CD4-positive, CD25-positive, alpha-beta regulatory T cell (primary cell): Measurements from ENCODE around the gene OR6Q1. TPM values are rescaled to one million over a fixed set of nuclear protein-coding genes. Genes with fewer than 3 reads are reported as not detected.

Experiments
- ATAC-seq, 2 donors: fragments of 150-1000 bp; cut with Tn5 transposase; one replicate each; pipeline ENCODE4 v1.10.0; 2021; ENCODE audit warnings: low read depth in 2 of 2, moderate number of reproducible peaks in 2 of 2, moderate library complexity in 1 of 2
- DNase-seq, 3 donors: peaks; one replicate each; pipeline versions ENCODE4 v3.0.0 to v3.0.0-alpha.2; 2012 to 2022; ENCODE audit warnings: mixed read lengths in 1 of 3
- H3K27ac ChIP-seq: one replicate; pipeline ENCODE4 v1.7.0; 2013; ENCODE audit warnings: mild to moderate bottlenecking, low read length; ENCODE audit not compliant: insufficient read depth, poor library complexity, severe bottlenecking
- H3K27me3 ChIP-seq: one replicate; pipeline ENCODE4 v1.7.0; 2013; ENCODE audit warnings: low read length; ENCODE audit not compliant: control insufficient read depth, insufficient read depth
- H3K36me3 ChIP-seq: one replicate; pipeline ENCODE4 v1.7.0; 2013; ENCODE audit warnings: mild to moderate bottlenecking, low read length, moderate library complexity; ENCODE audit not compliant: control insufficient read depth, insufficient read depth
- H3K4me1 ChIP-seq: 2 replicates; pipeline ENCODE4 v1.7.0; 2013; ENCODE audit warnings: mild to moderate bottlenecking, low read length; ENCODE audit not compliant: insufficient read depth, control insufficient read depth, poor library complexity, severe bottlenecking
- H3K4me3 ChIP-seq: one replicate; pipeline ENCODE4 v1.7.0; 2013; ENCODE audit warnings: low read depth, mild to moderate bottlenecking, low read length, moderate library complexity
- H3K9me3 ChIP-seq, 2 experiments: 1 replicate in 1 of 2; 2 replicates in 1 of 2; pipeline ENCODE4 v1.7.0; 2013; ENCODE audit warnings: low read length in 2 of 2, mild to moderate bottlenecking in 1 of 2, moderate library complexity in 1 of 2; ENCODE audit not compliant: control insufficient read depth in 2 of 2
- H3K27ac Mint-ChIP-seq, 3 donors: one replicate each; pipeline ENCODE4 v1.8.0; 2020 to 2022; ENCODE audit warnings: mild to moderate bottlenecking in 3 of 3, mixed read lengths in 3 of 3, moderate library complexity in 2 of 3
- H3K27me3 Mint-ChIP-seq: one replicate; pipeline ENCODE4 v1.8.0; 2022; ENCODE audit warnings: mild to moderate bottlenecking, mixed read lengths
- H3K36me3 Mint-ChIP-seq: one replicate; pipeline ENCODE4 v1.8.0; 2020; ENCODE audit warnings: mixed read lengths
- H3K4me1 Mint-ChIP-seq, 4 donors: one replicate each; pipeline ENCODE4 v1.8.0; 2020 to 2022; ENCODE audit warnings: mixed read lengths in 4 of 4, mild to moderate bottlenecking in 1 of 4
- H3K4me3 Mint-ChIP-seq, 4 donors: one replicate each; pipeline ENCODE4 v1.8.0; 2020 to 2022; ENCODE audit warnings: mild to moderate bottlenecking in 4 of 4, mixed read lengths in 4 of 4, moderate library complexity in 3 of 4
- H3K9me3 Mint-ChIP-seq, 7 donors: one replicate each; pipeline ENCODE4 v1.8.0; 2020 to 2022; ENCODE audit warnings: mixed read lengths in 7 of 7, mild to moderate bottlenecking in 3 of 7, moderate library complexity in 2 of 7
- polyA plus RNA-seq, 4 donors: library from polyadenylated mRNA; unstranded; fragments of 300-500 nt; fragmentation: Illumina TruSeq; gene quantifications; one replicate each; pipeline ENCODE4 v1.2.3, GENCODE V29; 2021
- total RNA-seq: library from RNA; stranded (reverse); gene quantifications from one replicate; pipeline ENCODE4 v1.2.3, GENCODE V29; 2022

The OR6Q1 gene
- total and polyA plus RNA-seq, 5 donors from 2014 or later: not detected

GRCh38 chr11:58034471-58034870 is 3.7 kb downstream of the OR6Q1 start:
- Histone ChIP-seq H3K36me3 (no peaks in the 10 kb centered on the region), H3K9me3 (no peaks in the 10 kb centered on the region), H3K27me3 (no peaks in the 10 kb centered on the region), H3K4me3 (no peak overlapping the region), H3K4me1 (no peaks in the 10 kb centered on the region), H3K27ac (no peak overlapping the region)
- Mint-ChIP-seq H3K27me3 (no peaks in the 10 kb centered on the region), H3K4me1 (no peaks in the 10 kb centered on the region), H3K27ac (no peak overlapping the region), H3K36me3 (no peaks in the 10 kb centered on the region), H3K9me3 (peaks cover 1 to 27% (median 6%) of the 10 kb centered on the region in 7 donors), H3K4me3 (no peak overlapping the region)
- ATAC-seq (no peak), DNase-seq (no peak)

DNA sequence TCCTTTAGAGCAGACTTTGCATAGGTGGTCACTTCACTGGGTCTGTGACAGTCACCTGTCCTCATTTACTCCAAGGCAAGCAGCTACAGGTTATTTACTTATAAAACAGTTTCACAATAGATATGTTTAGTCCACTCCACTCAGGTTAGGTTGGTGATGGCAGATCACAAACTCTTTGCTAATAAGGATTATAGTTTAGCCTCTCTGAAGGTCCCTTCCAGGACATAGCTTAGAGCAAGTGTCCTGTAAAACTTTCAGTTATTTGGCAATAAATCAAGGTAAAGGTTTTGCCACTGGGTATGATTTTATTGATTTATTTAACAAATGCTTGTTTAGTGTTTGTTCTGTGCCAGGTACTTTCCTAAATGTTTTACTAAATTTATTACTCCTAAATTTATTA is 8.8 kb downstream of the OR6Q1 start:
- Histone ChIP-seq H3K27me3 (no peaks in the 10 kb centered on the region), H3K4me1 (no peaks in the 10 kb centered on the region), H3K27ac (no peak overlapping the region), H3K36me3 (no peaks in the 10 kb centered on the region), H3K4me3 (no peak overlapping the region), H3K9me3 (no peaks in the 10 kb centered on the region)
- DNase-seq (no peak), ATAC-seq (no peak)
- Mint-ChIP-seq H3K4me3 (no peak overlapping the region), H3K4me1 (no peaks in the 10 kb centered on the region), H3K27me3 (no peaks in the 10 kb centered on the region), H3K27ac (no peak overlapping the region), H3K9me3 (peaks cover 0 to 21% (median 6%) of the 10 kb centered on the region in 7 donors), H3K36me3 (no peaks in the 10 kb centered on the region)

DNA sequence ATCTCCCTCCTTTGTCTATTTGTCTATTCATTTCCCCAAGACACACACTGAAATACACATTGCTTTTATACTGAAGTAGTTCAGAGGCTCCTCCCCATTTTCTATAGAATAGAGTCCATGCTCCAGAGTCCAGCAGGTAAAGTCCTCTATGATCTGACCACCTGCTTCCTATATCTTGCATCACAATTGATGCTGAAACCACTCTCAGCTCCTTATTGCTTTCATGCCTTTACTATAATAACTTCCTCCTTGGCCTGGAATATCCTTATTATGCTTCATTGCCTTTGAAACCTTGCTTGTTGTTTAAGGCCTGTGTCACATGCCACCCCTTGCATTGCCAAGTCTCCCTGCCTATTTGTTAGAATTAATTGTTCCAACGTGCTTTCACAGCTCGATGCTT is 12.6 kb downstream of the OR6Q1 start:
- no peak overlapping the region for H3K27ac Mint-ChIP-seq

GRCh38 chr11:58046231-58046630 is 15.5 kb downstream of the OR6Q1 start:
- Histone ChIP-seq H3K9me3 (no peaks in the 10 kb centered on the region), H3K4me1 (no peaks in the 10 kb centered on the region), H3K4me3 (no peak overlapping the region), H3K27me3 (no peaks in the 10 kb centered on the region), H3K27ac (no peak overlapping the region), H3K36me3 (no peaks in the 10 kb centered on the region)
- DNase-seq (no peak), ATAC-seq (no peak)
- no peaks in the 10 kb centered on the region for H3K4me1 Mint-ChIP-seq
- H3K27me3 Mint-ChIP-seq: no peaks in the 10 kb centered on the region
- no peak overlapping the region for H3K4me3 Mint-ChIP-seq
- no peaks in the 10 kb centered on the region for H3K36me3 Mint-ChIP-seq
- peaks cover 0 to 6% (median 2%) of the 10 kb centered on the region in 7 donors for H3K9me3 Mint-ChIP-seq
- no peak overlapping the region for H3K27ac Mint-ChIP-seq

More for the DNA sequence above, 12.6 kb downstream of the OR6Q1 start:
- no peaks in the 10 kb centered on the region for H3K36me3 Mint-ChIP-seq
- H3K4me1 Mint-ChIP-seq: no peaks in the 10 kb centered on the region
- H3K9me3 ChIP-seq: no peaks in the 10 kb centered on the region
- no peaks in the 10 kb centered on the region for H3K36me3 ChIP-seq
- DNase-seq (no peak), ATAC-seq (no peak)
- H3K27ac ChIP-seq: no peak overlapping the region
- H3K27me3 ChIP-seq: no peaks in the 10 kb centered on the region
- no peaks in the 10 kb centered on the region for H3K4me1 ChIP-seq
- H3K4me3 ChIP-seq: no peak overlapping the region
- H3K9me3 Mint-ChIP-seq: peaks cover 0 to 7% (median 2%) of the 10 kb centered on the region in 7 donors
- H3K4me3 Mint-ChIP-seq: no peak overlapping the region
- no peaks in the 10 kb centered on the region for H3K27me3 Mint-ChIP-seq

DNA sequence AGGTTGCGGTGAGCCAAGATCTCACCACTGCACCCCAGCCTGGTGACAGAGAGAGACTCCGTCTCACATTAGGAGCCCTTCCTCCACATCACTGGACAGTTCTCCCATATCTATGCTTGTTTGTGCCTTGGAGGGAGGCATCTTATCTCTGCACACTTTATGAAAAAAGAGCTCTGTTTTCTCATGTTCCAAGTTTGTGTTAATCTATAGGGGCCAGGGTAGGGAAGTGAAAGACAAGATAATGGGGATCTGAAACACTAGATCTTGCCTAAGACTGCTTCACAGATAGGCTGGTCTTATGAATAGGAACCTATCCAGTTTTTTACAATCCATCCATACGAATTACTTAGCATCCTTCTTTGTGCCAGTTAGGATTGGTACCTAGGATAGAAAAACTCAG is 17.1 kb downstream of the OR6Q1 start:
- H3K36me3 Mint-ChIP-seq: no peaks in the 10 kb centered on the region
- Histone ChIP-seq H3K4me1 (no peaks in the 10 kb centered on the region), H3K27ac (no peak overlapping the region), H3K9me3 (no peaks in the 10 kb centered on the region), H3K4me3 (no peak overlapping the region), H3K36me3 (no peaks in the 10 kb centered on the region), H3K27me3 (no peaks in the 10 kb centered on the region)
- no peaks in the 10 kb centered on the region for H3K27me3 Mint-ChIP-seq
- no peak for ATAC-seq
- H3K4me3 Mint-ChIP-seq: no peak overlapping the region
- H3K9me3 Mint-ChIP-seq: peaks cover 0 to 3% (median 0%) of the 10 kb centered on the region in 7 donors
- no peaks in the 10 kb centered on the region for H3K4me1 Mint-ChIP-seq
- no peak for DNase-seq
- no peak overlapping the region for H3K27ac Mint-ChIP-seq

- Histone ChIP-seq H3K4me1 (no peaks in the 10 kb centered on the region), H3K36me3 (no peaks in the 10 kb centered on the region), H3K4me3 (no peak overlapping the region), H3K27me3 (peaks cover 3% of the 10 kb centered on the region), H3K27ac (no peak overlapping the region), H3K9me3 (no peaks in the 10 kb centered on the region)
- no peaks in the 10 kb centered on the region for H3K36me3 Mint-ChIP-seq
- H3K9me3 Mint-ChIP-seq: peaks cover 0 to 3% (median 0%) of the 10 kb centered on the region in 7 donors
- DNase-seq: no peak
- no peaks in the 10 kb centered on the region for H3K4me1 Mint-ChIP-seq
- H3K4me3 Mint-ChIP-seq: no peak overlapping the region
- ATAC-seq: no peak
- H3K27ac Mint-ChIP-seq: no peak overlapping the region
- H3K27me3 Mint-ChIP-seq: peaks cover 5% of the 10 kb centered on the region
Measured at GRCh38 chr11:58055806-58056401, 25.2 kb downstream of the OR6Q1 start.

- Mint-ChIP-seq H3K27me3 (peaks cover 5% of the 10 kb centered on the region), H3K9me3 (peaks cover 0 to 3% (median 0%) of the 10 kb centered on the region in 7 donors), H3K27ac (no peak overlapping the region), H3K36me3 (no peaks in the 10 kb centered on the region), H3K4me1 (no peaks in the 10 kb centered on the region), H3K4me3 (no peak overlapping the region)
- Histone ChIP-seq H3K9me3 (no peaks in the 10 kb centered on the region), H3K4me3 (no peak overlapping the region), H3K4me1 (no peaks in the 10 kb centered on the region), H3K27ac (no peak overlapping the region), H3K36me3 (no peaks in the 10 kb centered on the region), H3K27me3 (peaks cover 3% of the 10 kb centered on the region)
- DNase-seq (no peak), ATAC-seq (no peak)
Measured at GRCh38 chr11:58057481-58057880, 26.7 kb downstream of the OR6Q1 start.

- ATAC-seq: no peak
- no peak overlapping the region for H3K27ac Mint-ChIP-seq
- no peaks in the 10 kb centered on the region for H3K36me3 Mint-ChIP-seq
- DNase-seq: no peak
- H3K4me1 Mint-ChIP-seq: no peaks in the 10 kb centered on the region
- H3K27ac ChIP-seq: no peak overlapping the region
- peaks cover 5% of the 10 kb centered on the region for H3K27me3 Mint-ChIP-seq
- peaks cover 3% of the 10 kb centered on the region for H3K27me3 ChIP-seq
- no peak overlapping the region for H3K4me3 ChIP-seq
- peaks cover 0 to 3% (median 0%) of the 10 kb centered on the region in 7 donors for H3K9me3 Mint-ChIP-seq
- H3K36me3 ChIP-seq: no peaks in the 10 kb centered on the region
- H3K4me3 Mint-ChIP-seq: no peak overlapping the region
- H3K4me1 ChIP-seq: no peaks in the 10 kb centered on the region
- no peaks in the 10 kb centered on the region for H3K9me3 ChIP-seq
Measured at GRCh38 chr11:58058276-58059006, 27.7 kb downstream of the OR6Q1 start.
